BLaER1 (cell line): ENCODE data around the gene GALNT10.

Source experiments
- H3K27ac ChIP-seq: shearing (Covaris generic); formaldehyde crosslinking; 2 replicates; pipeline ENCODE4 v1.8.1; 2022
- H3K27me3 ChIP-seq: shearing (Covaris generic); formaldehyde crosslinking; 2 replicates; pipeline ENCODE4 v1.8.1; 2022
- H3K36me3 ChIP-seq: shearing (Covaris generic); formaldehyde crosslinking; 2 replicates; pipeline ENCODE4 v1.8.1; 2022
- H3K4me1 ChIP-seq: shearing (Covaris generic); formaldehyde crosslinking; 2 replicates; pipeline ENCODE4 v1.8.1; 2022
- H3K4me2 ChIP-seq: shearing (Covaris generic); formaldehyde crosslinking; 2 replicates; pipeline ENCODE4 v1.8.1; 2022
- H3K4me3 ChIP-seq: shearing (Covaris generic); formaldehyde crosslinking; 2 replicates; pipeline ENCODE4 v1.8.1; 2022
- H3K9ac ChIP-seq: shearing (Covaris generic); formaldehyde crosslinking; 2 replicates; pipeline ENCODE4 v1.8.1; 2022
- H3K9me3 ChIP-seq: shearing (Covaris generic); formaldehyde crosslinking; 2 replicates; pipeline ENCODE4 v1.8.1; 2022
- H4K20me1 ChIP-seq: shearing (Covaris generic); formaldehyde crosslinking; 2 replicates; pipeline ENCODE4 v1.8.1; 2022
- Cebpa-rat ChIP-seq: shearing (Covaris generic); IDR thresholded peaks from 2 replicates; pipeline ENCODE4 v1.8.1; 2022

Gene GALNT10

GRCh38 chr5:154411338-154411737 lies 220.8 kb downstream of the GALNT10 start:
- no peaks in the 10 kb centered on the region for H3K9me3 ChIP-seq
- H4K20me1 ChIP-seq: no peaks in the 10 kb centered on the region
- H3K27ac ChIP-seq: no peak overlapping the region
- H3K4me2 ChIP-seq: no peak overlapping the region
- no peaks in the 10 kb centered on the region for H3K27me3 ChIP-seq
- no peak overlapping the region for H3K9ac ChIP-seq
- H3K4me3 ChIP-seq: no peak overlapping the region
- peaks cover 8% of the 10 kb centered on the region for H3K4me1 ChIP-seq
- H3K36me3 ChIP-seq: peaks cover 28% of the 10 kb centered on the region
- no peak for TF ChIP-seq Cebpa-rat

- Histone ChIP-seq H3K4me3 (no peak overlapping the region), H3K36me3 (peaks cover 28% of the 10 kb centered on the region), H3K27ac (no peak overlapping the region), H3K4me2 (no peak overlapping the region), H3K27me3 (no peaks in the 10 kb centered on the region), H4K20me1 (0 out of 2 replicates have a peak, but pooled peaks cover 7% of the 10 kb centered on the region), H3K9me3 (no peaks in the 10 kb centered on the region), H3K4me1 (peaks cover 18% of the 10 kb centered on the region), H3K9ac (no peak overlapping the region)
- TF ChIP-seq Cebpa-rat: no peak
Observed at GRCh38 chr5:154412316-154412715, 221.8 kb downstream of the GALNT10 start.

- Histone ChIP-seq H3K9me3 (no peaks in the 10 kb centered on the region), H3K27me3 (no peaks in the 10 kb centered on the region), H3K36me3 (peaks cover 28% of the 10 kb centered on the region), H4K20me1 (0 out of 2 replicates have a peak, but pooled peaks cover 7% of the 10 kb centered on the region), H3K4me1 (peaks cover 20% of the 10 kb centered on the region), H3K27ac (no peak overlapping the region), H3K9ac (no peak overlapping the region), H3K4me2 (no peak overlapping the region), H3K4me3 (no peak overlapping the region)
- TF ChIP-seq Cebpa-rat: no peak
Observed at GRCh38 chr5:154412925-154413324, 222.4 kb downstream of the GALNT10 start.

- no peak for TF ChIP-seq Cebpa-rat
Observed at GRCh38 chr5:154415114-154415513, 224.6 kb downstream of the GALNT10 start.

GRCh38 chr5:154418344-154418820 lies 227.8 kb downstream of the GALNT10 start:
- peaks cover 27% of the 10 kb centered on the region for H3K36me3 ChIP-seq
- TF ChIP-seq Cebpa-rat: no peak

More at GRCh38 chr5:154415114-154415513, 224.6 kb downstream of the GALNT10 start:
- H3K9me3 ChIP-seq: no peaks in the 10 kb centered on the region
- no peak overlapping the region for H3K27ac ChIP-seq
- peaks cover 44% of the 10 kb centered on the region for H3K36me3 ChIP-seq
- 0 out of 2 replicates have a peak, but pooled peaks cover 7% of the 10 kb centered on the region for H4K20me1 ChIP-seq
- no peak overlapping the region for H3K4me2 ChIP-seq
- H3K4me1 ChIP-seq: peaks cover 20% of the 10 kb centered on the region
- no peak overlapping the region for H3K9ac ChIP-seq
- no peaks in the 10 kb centered on the region for H3K27me3 ChIP-seq
- H3K4me3 ChIP-seq: no peak overlapping the region

GRCh38 chr5:154419236-154419635 lies 228.7 kb downstream of the GALNT10 start:
- TF ChIP-seq Cebpa-rat: no peak
- H3K9ac ChIP-seq: no peak overlapping the region
- H3K9me3 ChIP-seq: no peaks in the 10 kb centered on the region
- H3K4me3 ChIP-seq: no peak overlapping the region
- H3K4me1 ChIP-seq: peaks cover 20% of the 10 kb centered on the region
- H3K27me3 ChIP-seq: no peaks in the 10 kb centered on the region
- peaks cover 26% of the 10 kb centered on the region; the same call in 1 of the 2 replicates for H3K36me3 ChIP-seq
- no peak overlapping the region for H3K4me2 ChIP-seq
- H4K20me1 ChIP-seq: 0 out of 2 replicates have a peak, but pooled peaks cover 7% of the 10 kb centered on the region
- H3K27ac ChIP-seq: no peak overlapping the region

More at GRCh38 chr5:154418344-154418820, 227.8 kb downstream of the GALNT10 start:
- no peak overlapping the region for H3K4me2 ChIP-seq
- no peak overlapping the region for H3K9ac ChIP-seq
- H3K27me3 ChIP-seq: no peaks in the 10 kb centered on the region
- H3K9me3 ChIP-seq: no peaks in the 10 kb centered on the region
- 0 out of 2 replicates have a peak, but pooled peaks cover 7% of the 10 kb centered on the region for H4K20me1 ChIP-seq
- H3K4me3 ChIP-seq: no peak overlapping the region
- no peak overlapping the region for H3K27ac ChIP-seq
- H3K4me1 ChIP-seq: peaks cover 20% of the 10 kb centered on the region

- no peak overlapping the region for H3K27ac ChIP-seq
- no peaks in the 10 kb centered on the region for H3K9me3 ChIP-seq
- H3K36me3 ChIP-seq: peaks cover 26% of the 10 kb centered on the region; the same call in 1 of the 2 replicates
- no peak for TF ChIP-seq Cebpa-rat
- no peak overlapping the region for H3K4me3 ChIP-seq
- H4K20me1 ChIP-seq: 0 out of 2 replicates have a peak, but pooled peaks cover 3% of the 10 kb centered on the region
- no peak overlapping the region for H3K4me2 ChIP-seq
- no peaks in the 10 kb centered on the region for H3K27me3 ChIP-seq
- H3K4me1 ChIP-seq: peaks cover 6% of the 10 kb centered on the region
- H3K9ac ChIP-seq: no peak overlapping the region
Observed at GRCh38 chr5:154421868-154422267, 231.3 kb downstream of the GALNT10 start.

- peaks cover 26% of the 10 kb centered on the region; the same call in 1 of the 2 replicates for H3K36me3 ChIP-seq
- H3K4me1 ChIP-seq: peaks cover 2% of the 10 kb centered on the region
- H3K4me2 ChIP-seq: no peak overlapping the region
- no peak overlapping the region for H3K4me3 ChIP-seq
- TF ChIP-seq Cebpa-rat: no peak
- H4K20me1 ChIP-seq: no peaks in the 10 kb centered on the region
- H3K9ac ChIP-seq: no peak overlapping the region
- no peaks in the 10 kb centered on the region for H3K9me3 ChIP-seq
- H3K27me3 ChIP-seq: no peaks in the 10 kb centered on the region
- no peak overlapping the region for H3K27ac ChIP-seq
Observed at GRCh38 chr5:154422298-154422697, 231.8 kb downstream of the GALNT10 start.

GRCh38 chr5:154428208-154428607 lies 237.7 kb downstream of the GALNT10 start:
- TF ChIP-seq Cebpa-rat: no peak
- H4K20me1 ChIP-seq: no peaks in the 10 kb centered on the region
- peaks cover 10% of the 10 kb centered on the region; the same call in 1 of the 2 replicates for H3K36me3 ChIP-seq
- no peaks in the 10 kb centered on the region for H3K9me3 ChIP-seq
- no peak overlapping the region for H3K4me3 ChIP-seq
- no peak overlapping the region for H3K4me2 ChIP-seq
- no peaks in the 10 kb centered on the region for H3K27me3 ChIP-seq
- H3K4me1 ChIP-seq: no peaks in the 10 kb centered on the region
- H3K27ac ChIP-seq: no peak overlapping the region
- no peak overlapping the region for H3K9ac ChIP-seq

- H3K9ac ChIP-seq: no peak overlapping the region
- H3K4me1 ChIP-seq: no peaks in the 10 kb centered on the region
- no peaks in the 10 kb centered on the region for H3K9me3 ChIP-seq
- no peak overlapping the region for H3K4me3 ChIP-seq
- no peak overlapping the region for H3K4me2 ChIP-seq
- peaks cover 10% of the 10 kb centered on the region; the same call in 1 of the 2 replicates for H3K36me3 ChIP-seq
- H3K27ac ChIP-seq: no peak overlapping the region
- H3K27me3 ChIP-seq: no peaks in the 10 kb centered on the region
- no peaks in the 10 kb centered on the region for H4K20me1 ChIP-seq
- TF ChIP-seq Cebpa-rat: no peak
Observed at GRCh38 chr5:154429341-154429740, 238.8 kb downstream of the GALNT10 start.

- no peak for TF ChIP-seq Cebpa-rat
- H3K9me3 ChIP-seq: no peaks in the 10 kb centered on the region
- no peaks in the 10 kb centered on the region for H3K27me3 ChIP-seq
- peaks cover 21% of the 10 kb centered on the region for H3K36me3 ChIP-seq
- H3K9ac ChIP-seq: no peak overlapping the region
- no peak overlapping the region for H3K4me2 ChIP-seq
- no peaks in the 10 kb centered on the region for H3K4me1 ChIP-seq
- no peak overlapping the region for H3K27ac ChIP-seq
- H4K20me1 ChIP-seq: no peaks in the 10 kb centered on the region
- H3K4me3 ChIP-seq: no peak overlapping the region
Observed at GRCh38 chr5:154430466-154430865, 239.9 kb downstream of the GALNT10 start.
